ENCODE data around the gene ACADSB.

Gene ACADSB

GRCh38 chr10:123008355-123009104 is at the start of gene ACADSB, which contains the start of gene IKZF5:
Gene ACADSB, plus strand, starts transcription at chr10:123009006. Its CDS starts 24 bp downstream, at chr10:123009030.
Gene IKZF5, minus strand, starts transcription at chr10:123008795. Its CDS starts 10,170 bp downstream, at chr10:122998625.
- DNase-seq: peak; percentile 70

GRCh38 chr10:122962405-122962804 is 46.4 kb upstream of the ACADSB start:
- DNase-seq: no peak

DNA sequence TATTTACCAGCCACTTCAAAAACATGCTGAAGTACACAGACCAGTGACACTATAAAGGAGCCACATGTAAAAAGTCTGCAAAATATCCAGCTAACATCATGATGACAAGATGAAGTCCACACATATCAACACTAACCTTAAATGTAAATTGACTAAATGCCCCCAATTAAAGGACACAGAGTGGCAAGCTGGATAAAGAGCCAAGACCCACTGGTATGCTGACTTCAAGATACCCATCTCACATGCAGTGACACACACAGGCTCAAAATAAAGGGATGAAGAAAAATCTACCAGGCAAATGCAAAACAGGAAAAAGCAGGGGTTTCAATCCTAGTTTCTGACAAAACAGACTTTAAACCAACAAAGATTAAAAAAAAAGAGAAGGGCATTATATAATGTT is 41.9 kb upstream of the ACADSB start:
- no peak for DNase-seq

DNA sequence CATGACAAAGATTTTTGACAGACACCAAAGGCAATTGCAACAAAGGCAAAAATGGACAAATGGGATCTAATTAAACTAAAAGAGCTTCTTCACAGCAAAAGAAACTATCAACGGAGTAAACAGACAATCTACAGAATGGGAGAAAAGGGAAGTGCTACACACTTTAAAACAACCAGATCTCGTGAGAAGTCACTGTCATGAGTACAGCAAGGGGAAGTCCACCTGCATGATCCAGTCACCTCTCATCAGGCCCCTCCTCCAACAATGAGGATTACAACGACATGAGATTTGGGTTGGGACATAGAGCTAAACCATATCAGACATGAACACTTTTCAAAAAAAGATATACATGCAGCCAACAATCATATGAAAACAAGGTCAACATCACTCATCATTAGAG is 40.1 kb upstream of the ACADSB start:
- no peak for DNase-seq

DNA sequence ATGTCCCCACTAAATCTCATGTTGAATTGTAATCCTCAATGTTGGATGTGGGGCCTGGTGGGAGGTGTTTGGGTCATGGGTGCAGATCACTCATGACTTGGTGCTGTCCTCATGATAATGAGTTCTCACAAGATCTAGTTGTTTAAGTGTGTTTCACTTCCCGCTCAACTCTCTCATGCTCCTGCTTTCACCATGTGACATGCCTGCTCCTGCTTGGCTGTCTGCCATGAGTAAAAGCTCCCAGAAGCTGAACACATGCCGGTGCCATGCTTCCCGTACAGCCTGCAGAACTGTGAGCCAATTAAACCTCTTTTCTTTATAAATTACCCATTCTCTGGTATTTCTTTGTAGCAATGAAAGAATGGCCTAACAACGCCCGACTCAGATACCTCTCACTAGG is 34.8 kb upstream of the ACADSB start:
- DNase-seq: no peak

DNA sequence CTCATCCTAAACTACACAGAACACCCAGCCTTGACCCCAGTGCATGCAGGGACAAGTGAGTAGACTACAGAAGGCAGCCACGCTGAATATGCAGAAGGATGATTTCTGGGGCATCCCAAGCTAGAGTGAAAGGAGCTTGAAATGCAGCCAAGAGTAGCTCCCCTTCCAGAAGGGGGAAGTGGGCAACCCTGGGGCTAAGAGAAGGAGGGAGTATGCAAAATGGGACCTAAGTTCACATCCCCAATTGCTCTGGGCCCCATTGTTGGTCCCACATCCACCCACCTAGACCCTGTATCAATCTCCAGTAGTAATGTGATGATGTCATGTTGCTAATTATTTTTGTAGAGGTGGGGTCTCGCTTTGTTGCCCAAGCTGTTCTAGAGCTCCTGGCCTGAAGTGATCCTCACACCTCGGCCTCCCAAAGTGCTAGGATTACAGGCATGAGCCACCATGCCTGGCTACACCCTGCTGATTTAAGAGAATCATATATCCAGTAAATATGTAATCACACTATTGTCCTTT is 34.2 kb upstream of the ACADSB start:
- DNase-seq: no peak

GRCh38 chr10:122980209-122981065 is 28.4 kb upstream of the ACADSB start, which contains the start of gene PSTK:
Gene PSTK, plus strand, starts transcription at chr10:122980401. Its CDS starts 79 bp downstream, at chr10:122980480.
- peak; percentile 74 for DNase-seq

DNA sequence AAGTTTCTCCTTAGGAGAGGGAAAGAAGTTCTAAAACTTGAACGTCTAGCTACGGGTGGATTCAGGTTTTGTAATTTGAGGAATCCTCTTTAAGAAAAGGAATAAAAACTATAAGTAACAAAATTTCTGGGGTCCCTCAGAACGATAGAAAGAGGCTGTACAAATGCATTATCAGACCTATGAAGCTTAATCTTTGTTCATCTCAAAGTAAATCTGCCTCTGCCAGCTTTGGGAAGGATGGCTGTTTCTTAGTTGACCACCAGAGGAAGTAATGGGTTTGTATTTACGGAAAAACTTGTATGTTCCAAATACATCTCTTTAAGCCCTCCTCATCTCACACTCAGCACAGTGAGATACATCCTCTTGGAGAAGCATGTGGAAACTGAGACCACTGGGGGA is 27.7 kb upstream of the ACADSB start:
- no peak for DNase-seq

DNA sequence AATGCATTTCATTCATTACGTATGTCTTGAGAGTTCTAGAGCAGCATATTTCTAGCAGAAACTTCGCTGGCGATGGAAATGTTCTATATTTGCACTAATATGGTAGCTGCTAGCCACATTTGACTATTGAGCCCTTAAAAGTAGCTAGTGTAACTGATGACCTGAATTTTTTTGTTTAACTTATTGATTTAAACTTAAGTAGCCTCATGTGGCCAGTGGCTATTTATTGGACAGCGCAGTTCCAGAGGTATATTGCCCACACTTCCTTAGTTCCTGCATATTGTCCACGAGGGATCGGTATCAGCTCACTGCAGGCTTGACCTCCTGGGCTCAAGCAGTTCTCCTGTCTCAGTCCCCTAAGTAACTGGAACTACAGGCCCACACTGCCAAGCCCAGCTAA is 24.9 kb upstream of the ACADSB start:
- DNase-seq: no peak

DNA sequence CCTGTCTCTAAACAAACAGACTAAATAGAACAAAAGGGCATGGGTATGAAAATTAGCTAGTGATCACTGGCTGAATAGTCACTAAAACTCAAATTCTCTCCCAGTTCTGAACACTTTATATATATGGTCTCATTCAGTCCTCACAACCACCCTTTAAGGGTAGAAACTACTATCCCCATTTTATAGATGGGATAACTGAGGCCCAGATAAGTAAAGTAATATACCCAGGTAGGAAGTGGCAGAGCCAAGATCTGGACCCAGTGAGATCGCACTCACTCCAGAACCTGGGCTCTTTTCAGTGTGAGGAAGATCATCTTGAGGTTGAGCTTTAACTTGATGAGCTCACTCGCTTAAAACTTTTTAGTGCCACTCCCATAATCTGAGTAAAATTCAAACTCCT is 24.1 kb upstream of the ACADSB start:
- DNase-seq: no peak

GRCh38 chr10:122986335-122986734 is 22.5 kb upstream of the ACADSB start:
- DNase-seq: no peak

DNA sequence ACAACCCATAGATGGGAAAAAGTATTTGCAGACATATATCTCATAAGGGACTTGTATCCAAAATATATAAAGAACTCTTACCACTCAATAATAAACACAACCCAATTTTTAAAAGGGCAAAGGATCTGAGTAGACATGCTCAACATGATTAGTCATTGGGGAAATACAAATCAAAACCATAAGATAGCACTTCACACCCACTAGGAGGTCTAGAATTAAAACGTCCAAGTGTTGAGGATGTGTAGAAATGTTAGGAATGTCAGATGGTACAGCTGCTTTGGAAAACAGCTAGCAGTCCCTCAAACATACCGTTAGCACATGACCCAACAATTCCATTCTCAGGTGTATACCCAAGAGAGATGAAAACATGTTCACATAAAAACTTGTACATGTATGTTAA is 20.3 kb upstream of the ACADSB start:
- no peak for DNase-seq

- DNase-seq: no peak
These were observed 18.5 kb upstream of the ACADSB start for GRCh38 chr10:122990278-122990677.

DNA sequence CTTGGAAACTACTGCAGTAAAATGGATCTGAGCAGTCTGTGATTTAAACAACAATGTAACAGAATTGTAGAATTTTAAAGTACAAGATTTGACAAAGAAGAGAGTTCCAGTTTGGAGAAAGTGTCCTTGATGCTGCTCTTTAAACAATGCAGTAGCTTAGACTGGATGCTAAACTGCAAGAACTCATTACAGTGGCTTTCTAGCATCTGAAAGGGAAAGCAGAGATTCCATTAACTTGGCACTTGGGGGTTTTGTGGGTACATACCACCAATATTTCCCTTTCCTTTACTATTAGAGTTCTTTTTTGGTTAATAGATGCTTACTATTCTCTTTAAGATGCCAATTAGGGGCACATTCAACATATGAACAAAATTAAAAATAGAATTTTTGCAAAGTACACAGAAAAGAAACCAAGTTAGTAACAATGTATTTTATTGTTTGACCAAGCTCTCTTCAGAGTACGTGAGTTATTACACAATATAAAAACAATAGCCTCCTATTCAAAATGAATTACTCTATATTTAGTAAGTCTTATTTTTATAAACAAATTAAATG is 16.7 kb upstream of the ACADSB start:
- no peak for DNase-seq

GRCh38 chr10:122993797-122994336 is 14.9 kb upstream of the ACADSB start:
- no peak for DNase-seq

- no peak for DNase-seq
These were observed 12.9 kb upstream of the ACADSB start for GRCh38 chr10:122995936-122996335.

GRCh38 chr10:122997864-122998263 is 10.9 kb upstream of the ACADSB start:
- DNase-seq: no peak

GRCh38 chr10:122998360-122998917 is 10.4 kb upstream of the ACADSB start:
- DNase-seq: no peak

DNA sequence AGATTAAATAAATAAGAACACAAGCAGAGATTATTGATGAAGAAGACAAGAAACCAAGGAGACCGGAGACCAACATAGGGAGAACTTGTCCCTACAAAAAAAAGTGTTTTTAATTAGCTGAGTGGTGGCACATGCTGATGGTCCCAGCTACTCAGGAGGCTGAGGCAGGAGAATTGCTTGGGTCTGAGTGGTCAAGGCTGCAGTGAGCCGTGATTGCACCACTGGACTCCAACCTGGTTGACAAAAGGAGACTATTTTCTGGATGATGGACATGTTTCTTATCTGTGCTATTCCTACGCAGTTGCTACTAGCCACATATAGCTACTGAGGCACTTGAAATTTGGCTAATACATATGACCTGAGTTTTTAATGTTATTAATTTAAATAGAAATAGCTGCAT is 9.9 kb upstream of the ACADSB start:
- DNase-seq: no peak

- no peak for DNase-seq
These were observed 9.5 kb upstream of the ACADSB start for GRCh38 chr10:122999347-122999746.

DNA sequence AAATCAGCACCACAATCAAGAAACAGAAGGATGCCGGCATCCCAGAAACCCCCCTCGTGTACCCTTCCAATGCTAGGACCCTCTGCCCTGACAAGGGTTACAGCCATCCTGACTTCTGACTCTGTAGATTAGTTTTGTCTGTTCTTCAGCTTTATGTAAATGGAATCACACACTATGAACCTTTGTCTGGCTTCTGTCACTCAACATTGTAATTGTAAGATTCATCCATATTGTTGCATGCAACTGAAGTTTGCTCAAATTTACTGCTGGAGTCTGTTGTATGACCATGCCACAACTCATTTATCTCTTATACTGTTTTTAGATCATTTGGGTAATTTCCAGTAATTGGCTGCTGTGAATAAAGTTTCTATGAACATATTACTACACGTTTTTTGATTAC is 8.7 kb upstream of the ACADSB start:
- DNase-seq: no peak

DNA sequence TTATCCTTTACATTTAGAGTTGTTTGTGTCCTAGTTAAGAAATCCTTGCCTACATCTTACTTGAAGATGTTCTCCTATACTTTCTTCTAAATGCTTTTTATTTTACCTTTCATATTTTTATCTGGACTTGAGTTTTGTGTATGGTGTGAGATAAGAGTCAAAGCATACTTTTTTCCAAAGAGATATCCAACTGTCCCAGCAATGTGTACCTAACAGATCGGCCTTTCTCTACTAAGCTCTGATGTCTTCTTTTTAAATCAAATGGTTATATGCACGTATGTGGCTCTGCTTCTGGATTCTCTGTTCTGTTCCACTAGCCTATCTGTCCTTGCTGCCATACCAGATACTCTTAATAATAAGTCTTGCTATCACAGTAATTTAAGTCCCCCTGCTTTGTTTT is 7.4 kb upstream of the ACADSB start:
- DNase-seq: no peak

GRCh38 chr10:123004298-123004697 is 4.5 kb upstream of the ACADSB start:
- no peak for DNase-seq

Measured in NCI-H2107 (cell line).